Mammary epithelial cell (primary cell): ENCODE results near the gene SF3B2.

Experiments used
- CTCF ChIP-seq, 2 donors: IDR thresholded peaks in 1 of 2; conservative IDR thresholded peaks in 1 of 2; 2 replicates each; pipeline ENCODE4 v1.5.1; 2011 to 2012; ENCODE audit warnings: inconsistent platforms in 2 of 2, low read length in 2 of 2, mild to moderate bottlenecking in 2 of 2, control low read depth in 1 of 2, low read depth in 1 of 2; ENCODE audit not compliant: insufficient read depth in 1 of 2; ENCODE audit errors: extremely low read depth in 1 of 2
- EZH2 ChIP-seq: IDR thresholded peaks from 2 replicates; pipeline ENCODE4 v1.6.1; 2012; ENCODE audit warnings: low read length, inconsistent platforms, borderline replicate concordance

GRCh38 chr11:66012946-66013761 is 39.0 kb upstream of the SF3B2 start:
- TF ChIP-seq CTCF (conservative IDR thresholded peaks at IDR 0.05 in 1 of 2, IDR thresholded peaks at IDR 0.05 in 1 of 2; ENCODE audit: extremely low read depth in 1 of 2, insufficient read depth in 1 of 2, low read depth in 1 of 2, low read length in 2 of 2) (no peak), EZH2 (no peak)
